Adipocyte (in vitro differentiated cells): ENCODE results near the gene HSFY1.
"Not testable (repeated sequence)": the region's sequence is repeated elsewhere in the genome, so short reads cannot be mapped to it uniquely, and the experiment has no call there.

ENCODE experiments used
- DNase-seq: peaks from one replicate; pipeline ENCODE4 v3.0.0-alpha.2; 2015; ENCODE audit warnings: low read depth
- H3K27me3 ChIP-seq: replicated peaks from 2 replicates; pipeline ENCODE4 v1.7.0; 2013; ENCODE audit warnings: mild to moderate bottlenecking, low read length, moderate library complexity; ENCODE audit not compliant: control insufficient read depth, insufficient read depth
- H3K36me3 ChIP-seq: 2 replicates; pipeline ENCODE4 v1.7.0; 2013; ENCODE audit warnings: low read length, mild to moderate bottlenecking, moderate library complexity; ENCODE audit not compliant: control insufficient read depth, insufficient read depth, severe bottlenecking
- H3K4me1 ChIP-seq: 2 replicates; pipeline ENCODE4 v1.7.0; 2013; ENCODE audit warnings: mild to moderate bottlenecking, low read length, moderate library complexity; ENCODE audit not compliant: control insufficient read depth, insufficient read depth
- H3K4me3 ChIP-seq: 2 replicates; pipeline ENCODE4 v1.7.0; 2013; ENCODE audit warnings: mild to moderate bottlenecking, low read length, moderate library complexity
- H3K9ac ChIP-seq: 2 replicates; pipeline ENCODE4 v1.7.0; 2013; ENCODE audit warnings: mild to moderate bottlenecking, low read length, moderate library complexity
- H3K9me3 ChIP-seq: 2 replicates; pipeline ENCODE4 v1.7.0; 2013; ENCODE audit warnings: mild to moderate bottlenecking, low read length, moderate library complexity; ENCODE audit not compliant: control insufficient read depth

HSFY1 gene, protein sequence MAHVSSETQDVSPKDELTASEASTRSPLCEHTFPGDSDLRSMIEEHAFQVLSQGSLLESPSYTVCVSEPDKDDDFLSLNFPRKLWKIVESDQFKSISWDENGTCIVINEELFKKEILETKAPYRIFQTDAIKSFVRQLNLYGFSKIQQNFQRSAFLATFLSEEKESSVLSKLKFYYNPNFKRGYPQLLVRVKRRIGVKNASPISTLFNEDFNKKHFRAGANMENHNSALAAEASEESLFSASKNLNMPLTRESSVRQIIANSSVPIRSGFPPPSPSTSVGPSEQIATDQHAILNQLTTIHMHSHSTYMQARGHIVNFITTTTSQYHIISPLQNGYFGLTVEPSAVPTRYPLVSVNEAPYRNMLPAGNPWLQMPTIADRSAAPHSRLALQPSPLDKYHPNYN

GRCh38 chrY:18546420-18546819, at the start of gene HSFY1:
TSS of gene HSFY1 (plus strand) at chrY:18546720. CDS start at chrY:18546788, 68 bp downstream.
- not testable (repeated sequence) for H3K9me3 ChIP-seq, H3K4me1 ChIP-seq, H3K4me3 ChIP-seq, H3K9ac ChIP-seq, DNase-seq, H3K27me3 ChIP-seq, H3K36me3 ChIP-seq

GRCh38 chrY:18504266-18504665, 42.3 kb upstream of the HSFY1 start:
- not testable (repeated sequence) for H3K27me3 ChIP-seq, DNase-seq, H3K9me3 ChIP-seq, H3K4me1 ChIP-seq, H3K9ac ChIP-seq, H3K4me3 ChIP-seq, H3K36me3 ChIP-seq

- DNase-seq, H3K27me3 ChIP-seq, H3K9me3 ChIP-seq, H3K9ac ChIP-seq, H3K36me3 ChIP-seq, H3K4me3 ChIP-seq, H3K4me1 ChIP-seq: not testable (repeated sequence)
Measured at GRCh38 chrY:18530995-18531655, 15.4 kb upstream of the HSFY1 start.

DNA sequence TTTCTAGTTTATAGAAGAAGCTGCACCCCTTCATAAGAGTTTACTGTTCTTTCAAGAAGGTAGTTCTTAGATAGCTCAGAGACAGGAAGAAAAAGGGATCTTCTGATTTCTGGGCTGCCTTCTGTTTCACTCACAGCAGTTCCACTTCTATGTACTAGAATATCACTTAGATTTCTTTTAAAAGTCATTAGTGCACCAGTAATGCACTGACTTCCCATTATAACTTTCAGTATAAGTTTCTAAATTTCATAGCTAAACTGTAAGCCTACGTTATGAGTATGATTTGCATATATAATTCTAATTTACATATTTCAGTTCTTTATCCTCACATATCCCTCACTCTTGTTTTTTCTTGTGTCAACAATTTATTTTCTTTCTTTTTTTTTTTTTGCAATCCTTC, 7.6 kb upstream of the HSFY1 start:
- H3K9me3 ChIP-seq, H3K4me3 ChIP-seq: not testable (repeated sequence)

DNA sequence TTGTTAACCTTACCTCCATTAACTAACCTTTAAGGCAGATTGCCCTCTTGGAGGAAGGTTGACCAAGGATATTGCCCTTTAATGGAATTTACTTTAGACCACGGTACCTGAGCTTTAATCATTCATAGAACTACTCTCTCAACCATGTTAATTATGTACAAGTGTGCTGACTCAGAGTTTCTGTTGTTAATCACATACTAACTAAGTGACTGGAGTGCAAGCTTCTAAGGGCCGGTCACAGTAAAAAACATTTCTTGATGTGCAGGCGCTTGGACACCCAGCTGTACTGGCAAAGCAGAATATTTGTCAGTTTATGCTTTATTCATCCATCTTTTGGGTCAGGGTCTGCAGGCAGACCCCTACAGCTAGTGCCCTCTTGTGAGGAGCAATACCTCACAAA, 6.6 kb downstream of the HSFY1 start:
- not testable (repeated sequence) for H3K27me3 ChIP-seq, H3K36me3 ChIP-seq, H3K9ac ChIP-seq, H3K4me1 ChIP-seq, H3K4me3 ChIP-seq, H3K9me3 ChIP-seq, DNase-seq

More for the DNA sequence above, 7.6 kb upstream of the HSFY1 start:
- H3K36me3 ChIP-seq, H3K27me3 ChIP-seq, H3K9ac ChIP-seq, H3K4me1 ChIP-seq, DNase-seq: not testable (repeated sequence)

DNA sequence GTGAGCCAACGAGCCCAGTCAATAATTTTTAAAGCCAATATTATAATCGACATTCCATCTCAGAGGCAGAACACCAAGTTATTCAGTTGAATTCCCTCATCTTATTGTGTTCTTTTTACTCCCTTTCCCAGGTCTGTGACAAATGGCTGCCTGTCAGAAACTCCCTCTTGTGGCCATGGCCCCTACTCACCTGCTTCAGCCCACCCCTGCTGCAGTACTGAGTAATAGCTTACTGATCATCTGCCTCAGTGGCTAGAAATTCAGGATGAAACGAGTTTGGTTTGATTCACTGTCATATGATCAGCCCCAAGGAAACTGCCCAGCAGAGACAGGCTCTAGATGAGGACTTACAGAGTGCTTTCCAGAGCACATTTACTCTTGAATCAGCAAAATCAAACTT, 19.4 kb downstream of the HSFY1 start:
- H3K4me1 ChIP-seq, H3K27me3 ChIP-seq: not testable (repeated sequence)

More for the DNA sequence above, 19.4 kb downstream of the HSFY1 start:
- not testable (repeated sequence) for H3K9ac ChIP-seq, DNase-seq, H3K9me3 ChIP-seq, H3K4me3 ChIP-seq, H3K36me3 ChIP-seq
